Renal cortical epithelial cell (primary cell): ENCODE results near the gene CCDC127. TPM values are rescaled to one million over a fixed set of nuclear protein-coding genes. Genes with fewer than 3 reads are reported as not detected.
"Not testable (repeated sequence)": the region's sequence is repeated elsewhere in the genome, so short reads cannot be mapped to it uniquely, and the experiment has no call there.

Experiments
- DNase-seq: peaks from one replicate; pipeline ENCODE4 v3.0.0-alpha.2; 2011; ENCODE audit warnings: low read depth
- total RNA-seq: library from RNA; depleted of rRNA; stranded (reverse); fragments of >200 nt; gene quantifications from 2 replicates; pipeline ENCODE4 v1.2.3, GENCODE V29; 2014

CCDC127 gene
- total RNA-seq, 1 donor from 2014 or later, result 9.9 TPM

- DNase-seq, result no peak
Measured at GRCh38 chr5:172421-172820, 45.5 kb downstream of the CCDC127 start.

- DNase-seq, result no peak
Measured at GRCh38 chr5:171801-172331, 46.1 kb downstream of the CCDC127 start.

- no peak for DNase-seq
Measured at GRCh38 chr5:170971-171800, 46.8 kb downstream of the CCDC127 start.

- DNase-seq, result no peak
Measured at GRCh38 chr5:169728-170094, 48.2 kb downstream of the CCDC127 start.

- DNase-seq, result no peak
Measured at GRCh38 chr5:169071-169727, 48.8 kb downstream of the CCDC127 start.

GRCh38 chr5:167982-168660 lies 49.8 kb downstream of the CCDC127 start:
- DNase-seq, result peak; percentile 79

GRCh38 chr5:167511-167910 lies 50.4 kb downstream of the CCDC127 start:
- no peak for DNase-seq

- no peak for DNase-seq
Measured at GRCh38 chr5:166441-167372, 51.2 kb downstream of the CCDC127 start.

- not testable (repeated sequence) for DNase-seq
Measured at GRCh38 chr5:164783-165182, 53.2 kb downstream of the CCDC127 start.

GRCh38 chr5:164244-164643 lies 53.7 kb downstream of the CCDC127 start:
- DNase-seq, result no peak

GRCh38 chr5:163841-164240 lies 54.1 kb downstream of the CCDC127 start:
- no peak for DNase-seq

GRCh38 chr5:163338-163620 lies 54.7 kb downstream of the CCDC127 start:
- DNase-seq, result no peak

GRCh38 chr5:162565-163337 lies 55.2 kb downstream of the CCDC127 start:
- no peak for DNase-seq

GRCh38 chr5:162190-162564 lies 55.8 kb downstream of the CCDC127 start:
- DNase-seq, result no peak

GRCh38 chr5:161803-162110 lies 56.2 kb downstream of the CCDC127 start:
- no peak for DNase-seq

GRCh38 chr5:160921-161802 lies 56.8 kb downstream of the CCDC127 start:
- no peak for DNase-seq

- no peak for DNase-seq
Measured at GRCh38 chr5:160173-160510, 57.8 kb downstream of the CCDC127 start.

GRCh38 chr5:159448-160172 lies 58.3 kb downstream of the CCDC127 start:
- DNase-seq, result no peak

GRCh38 chr5:158807-159447 lies 59.0 kb downstream of the CCDC127 start:
- no peak for DNase-seq
